Common myeloid progenitor, CD34-positive (primary cell): ENCODE results near the gene LST1.
A peak's percentile ranks its signal among the peaks of the same experiment; 100 is the strongest.

Experiments
- CTCF ChIA-PET: fragments of 350-600 bp; sonication (Branson Sonifier 250); formaldehyde crosslinking; loops from one replicate; lab custom pipeline; 2021; ENCODE audit warnings: antibody characterized with exemption; lab: Charles Lee
- POLR2A ChIA-PET: fragments of 350-600 bp; sonication (Branson Sonifier 250); formaldehyde crosslinking; loops from one replicate; lab custom pipeline; 2021; ENCODE audit warnings: antibody characterized with exemption; lab: Charles Lee
- DNase-seq, 3 donors: peaks; one replicate each; pipeline versions ENCODE4 v3.0.0 to v3.0.0-alpha.2; 2013
- H3K27ac ChIP-seq, 2 experiments: 1 replicate in 1 of 2; 2 replicates in 1 of 2; pipeline ENCODE4 v1.7.0; 2013; ENCODE audit warnings: inconsistent platforms in 2 of 2, low read length in 2 of 2, mild to moderate bottlenecking in 2 of 2, low read depth in 1 of 2, moderate library complexity in 1 of 2; ENCODE audit not compliant: severe bottlenecking in 2 of 2, insufficient read depth in 1 of 2, poor library complexity in 1 of 2
- H3K27me3 ChIP-seq, 5 experiments: replicated peaks in 2 of 5; 1 replicate in 3 of 5; 2 replicates in 2 of 5; pipeline versions ENCODE4 v1.6.1 to v1.7.0; 2013; ENCODE audit warnings: low read length in 4 of 5, mild to moderate bottlenecking in 2 of 5, moderate library complexity in 2 of 5, inconsistent platforms in 1 of 5; ENCODE audit not compliant: insufficient read depth in 5 of 5, control insufficient read depth in 4 of 5
- H3K36me3 ChIP-seq, 4 experiments: 1 replicate in 2 of 4; 2 replicates in 2 of 4; pipeline versions ENCODE4 v1.6.1 to v1.7.0; 2013; ENCODE audit warnings: low read length in 3 of 4, control low read depth in 1 of 4, mild to moderate bottlenecking in 1 of 4; ENCODE audit not compliant: control insufficient read depth in 4 of 4, insufficient read depth in 4 of 4
- H3K4me1 ChIP-seq, 4 experiments: 1 replicate in 3 of 4; 2 replicates in 1 of 4; pipeline versions ENCODE4 v1.6.1 to v1.7.1; 2013; ENCODE audit warnings: low read length in 3 of 4, mild to moderate bottlenecking in 3 of 4, control low read depth in 1 of 4, inconsistent platforms in 1 of 4, moderate library complexity in 1 of 4; ENCODE audit not compliant: control insufficient read depth in 4 of 4, insufficient read depth in 4 of 4; ENCODE audit errors: control extremely low read depth in 1 of 4
- H3K4me3 ChIP-seq, 7 experiments: 1 replicate in 4 of 7; 2 replicates in 3 of 7; pipeline versions ENCODE4 v1.5.1 to v1.7.0; 2013; ENCODE audit warnings: mild to moderate bottlenecking in 7 of 7, low read length in 6 of 7, moderate library complexity in 6 of 7, inconsistent platforms in 2 of 7, low read depth in 2 of 7, control low read depth in 1 of 7; ENCODE audit not compliant: insufficient read depth in 4 of 7, control insufficient read depth in 1 of 7; ENCODE audit errors: extremely low read depth in 1 of 7
- H3K9me3 ChIP-seq, 5 experiments: 1 replicate in 4 of 5; 2 replicates in 1 of 5; pipeline versions ENCODE4 v1.6.1 to v1.7.1; 2013; ENCODE audit warnings: low read length in 4 of 5, mild to moderate bottlenecking in 2 of 5, inconsistent platforms in 1 of 5, low read depth in 1 of 5, moderate library complexity in 1 of 5; ENCODE audit not compliant: control insufficient read depth in 4 of 5, insufficient read depth in 2 of 5; ENCODE audit errors: control extremely low read depth in 1 of 5
- WGBS: methylation state at CpG from one replicate; pipeline ENCODE4 v1.1.5; 2013; ENCODE audit not compliant: insufficient coverage; 5-methylcytosine and 5-hydroxymethylcytosine counted together

LST1 gene

DNA sequence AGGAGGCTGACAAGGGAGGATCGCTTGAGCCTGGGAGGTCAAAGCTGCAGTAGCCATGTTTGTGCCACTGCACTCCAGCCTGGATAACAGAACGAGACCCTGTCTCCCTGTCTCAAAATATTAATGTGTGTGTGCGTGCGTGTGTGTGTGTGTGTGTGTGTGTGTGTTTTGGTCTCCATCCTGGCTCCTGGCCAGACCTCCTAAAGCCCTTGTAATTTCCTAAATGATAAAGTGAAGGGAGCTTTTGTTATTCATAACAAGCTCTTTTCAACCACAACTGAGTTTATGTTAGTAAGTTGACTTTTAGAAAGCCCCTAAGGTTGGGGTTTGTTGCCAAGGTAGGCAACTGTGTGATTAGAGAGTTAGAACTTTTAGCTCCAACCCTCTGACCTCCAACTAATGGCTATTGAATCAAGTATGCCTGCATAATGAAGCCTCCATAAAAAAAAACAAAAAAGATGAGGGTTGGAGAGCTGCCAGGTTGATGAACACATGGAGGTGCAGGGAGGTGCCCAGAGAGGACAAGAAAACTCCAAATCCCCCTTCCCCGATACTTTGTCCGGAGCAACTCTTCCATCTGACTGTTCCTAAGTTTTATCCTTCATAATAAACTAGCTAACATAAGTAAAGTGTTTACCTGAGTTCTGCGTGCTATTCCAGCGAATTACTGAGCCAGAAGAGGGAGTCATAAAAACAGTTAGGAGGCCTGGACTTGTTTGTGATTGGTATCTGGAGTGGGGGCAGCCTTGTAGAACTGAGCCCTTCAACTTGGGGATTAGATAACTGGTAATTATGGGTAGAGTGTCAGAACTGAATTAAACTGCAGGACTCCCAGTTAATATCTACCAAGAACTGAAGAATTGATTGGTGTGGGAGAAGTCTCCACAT lies 23.7 kb downstream of the LST1 start:
- Histone ChIP-seq H3K36me3 (no peaks in the 10 kb centered on the region), H3K27ac (peak overlapping the region in 1 of 2 experiments; percentile 49), H3K9me3 (no peaks in the 10 kb centered on the region), H3K4me1 (peaks cover 8 to 31% (median 24%) of the 10 kb centered on the region in 4 experiments), H3K27me3 (no peaks in the 10 kb centered on the region), H3K4me3 (no peak overlapping the region)
- POLR2A ChIA-PET: interaction anchor here (0.8 to 1.3 kb wide), 3 partner anchors 10 to 29 kb away, joined by 3 to 4 read pairs (median 4); partner anchors contain the start of gene LST1
- DNase-seq: peak in 2 of 3 donors; percentile 72 to 73
- 90% methylated on average over 5 of the region's 8 CpGs for WGBS
- CTCF ChIA-PET: interaction anchor here (0.8 to 13.1 kb wide), 10 partner anchors 13 to 65 kb away, joined by 3 to 142 read pairs (median 4); partner anchors contain the start of genes ATP6V1G2, LST1, LTB and NCR3

- WGBS: 94% methylated on average over 4 of the region's 4 CpGs
- POLR2A ChIA-PET: no interaction called here
- H3K27me3 ChIP-seq: no peaks in the 10 kb centered on the region
- H3K4me3 ChIP-seq: no peak overlapping the region
- DNase-seq: no peak
- H3K9me3 ChIP-seq: no peaks in the 10 kb centered on the region
- CTCF ChIA-PET: interaction anchor here (1.0 to 13.1 kb wide), 4 partner anchors 14 to 62 kb away, joined by 3 to 142 read pairs (median 6); partner anchors contain the start of gene NCR3
- peaks cover 11 to 40% (median 35%) of the 10 kb centered on the region in 4 experiments for H3K4me1 ChIP-seq
- H3K36me3 ChIP-seq: no peaks in the 10 kb centered on the region
- no peak overlapping the region for H3K27ac ChIP-seq
Measured at GRCh38 chr6:31610968-31611367, 24.9 kb downstream of the LST1 start.

DNA sequence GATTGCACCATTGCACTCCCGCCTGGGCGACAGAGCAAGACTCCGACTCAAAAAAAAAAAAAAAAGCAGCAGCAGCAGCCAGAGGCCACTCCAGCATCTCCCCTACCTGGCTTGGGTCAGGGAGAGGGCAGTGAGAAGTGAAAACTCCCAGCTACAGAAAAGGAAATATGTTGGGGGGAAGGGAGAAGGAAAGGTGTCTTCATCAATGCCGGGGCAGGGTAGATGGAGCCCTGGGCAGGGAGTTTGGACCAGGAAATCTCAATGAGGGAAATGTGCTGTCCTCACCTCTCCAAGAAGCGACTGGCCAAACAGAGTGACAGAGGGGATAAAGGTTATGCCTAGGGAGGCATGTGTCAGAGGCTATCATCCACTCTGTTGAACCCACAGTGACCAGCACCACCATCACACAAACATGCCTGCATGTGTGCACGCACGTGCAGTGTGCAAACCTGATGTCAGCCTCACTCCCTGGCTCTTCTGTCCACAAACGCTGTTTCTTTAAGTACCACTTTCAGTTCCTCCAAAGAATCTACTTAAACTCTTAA lies 28.1 kb downstream of the LST1 start:
- DNase-seq: no peak
- peak overlapping the region in 3 of 7 experiments; percentile 37 to 90 (median 85) for H3K4me3 ChIP-seq
- ChIA-PET POLR2A (interaction anchor here (2.0 kb wide), 1 partner anchor 55 kb away, joined by 4 read pairs; no protein-coding TSS in a partner anchor), CTCF (interaction anchor here (1.2 to 13.1 kb wide), 8 partner anchors 10 to 116 kb away, joined by 3 to 142 read pairs (median 5); partner anchors contain the start of genes LTB, MICB and NCR3)
- no peaks in the 10 kb centered on the region for H3K27me3 ChIP-seq
- WGBS: 63% methylated on average over 3 of the region's 8 CpGs
- peak overlapping the region; percentile 29 to 91 for H3K27ac ChIP-seq
- peaks cover 0 to 8% (median 0%) of the 10 kb centered on the region in 4 experiments for H3K36me3 ChIP-seq
- no peaks in the 10 kb centered on the region for H3K9me3 ChIP-seq
- peaks cover 20 to 60% (median 55%) of the 10 kb centered on the region in 4 experiments for H3K4me1 ChIP-seq

GRCh38 chr6:31614684-31615578 lies 28.9 kb downstream of the LST1 start, which contains the start of gene AIF1:
TSS of gene AIF1 (plus strand) at chr6:31615234. CDS start at chr6:31615330, 96 bp downstream.
- 9% methylated on average over 5 of the region's 6 CpGs for WGBS
- H3K36me3 ChIP-seq: peaks cover 0 to 8% (median 0%) of the 10 kb centered on the region in 4 experiments
- peak in 2 of 3 donors; percentile 47 to 54 for DNase-seq
- H3K27ac ChIP-seq: peak within 1 kb of the TSS; percentile 87 to 91
- no peaks in the 10 kb centered on the region for H3K27me3 ChIP-seq
- H3K9me3 ChIP-seq: no peaks in the 10 kb centered on the region
- POLR2A ChIA-PET: interaction anchor here (1.0 to 2.0 kb wide), 3 partner anchors 37 to 198 kb away, joined by 3 to 9 read pairs (median 4); partner anchors contain the start of gene BAG6
- H3K4me1 ChIP-seq: peaks cover 22 to 61% (median 53%) of the 10 kb centered on the region in 4 experiments
- H3K4me3 ChIP-seq: peak within 1 kb of the TSS; percentile 46 to 90 (median 83)
- CTCF ChIA-PET: interaction anchor here (0.5 to 13.1 kb wide), 10 partner anchors 8 to 244 kb away, joined by 3 to 142 read pairs (median 4); partner anchors contain the start of genes LST1 and NCR3

DNA sequence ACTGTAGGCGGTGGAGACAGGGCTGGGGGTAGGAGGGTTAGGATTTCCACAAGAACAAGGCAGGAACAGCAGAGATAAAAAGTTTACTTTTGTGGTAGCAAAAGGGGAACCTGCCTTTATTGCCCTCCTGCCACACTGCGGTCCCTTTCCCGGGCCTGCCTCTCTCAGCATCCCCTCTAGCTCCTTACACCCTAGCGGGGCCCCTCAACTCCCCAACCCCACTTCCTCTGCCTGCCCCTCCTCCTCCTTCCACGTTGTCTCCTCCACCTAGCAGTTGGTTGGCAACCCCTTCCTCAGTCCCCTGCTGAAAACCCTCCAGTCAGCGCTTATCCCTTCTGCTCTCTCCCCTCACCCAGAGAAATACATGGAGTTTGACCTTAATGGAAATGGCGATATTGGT lies 29.7 kb downstream of the LST1 start:
- ChIA-PET POLR2A (interaction anchor here (1.0 to 2.0 kb wide), 3 partner anchors 36 to 197 kb away, joined by 3 to 9 read pairs (median 4); partner anchors contain the start of gene BAG6), CTCF (interaction anchor here (0.5 to 13.1 kb wide), 7 partner anchors 8 to 243 kb away, joined by 3 to 142 read pairs (median 5); partner anchors contain the start of genes LST1 and NCR3)
- H3K27ac ChIP-seq: peak overlapping the region; percentile 87 to 91
- peaks cover 0 to 8% (median 0%) of the 10 kb centered on the region in 4 experiments for H3K36me3 ChIP-seq
- 0% methylated on average over 2 of the region's 7 CpGs for WGBS
- peak overlapping the region; percentile 46 to 90 (median 83) for H3K4me3 ChIP-seq
- peaks cover 22 to 61% (median 53%) of the 10 kb centered on the region in 4 experiments for H3K4me1 ChIP-seq
- peak; percentile 81 to 95 (median 94) for DNase-seq
- no peaks in the 10 kb centered on the region for H3K27me3 ChIP-seq
- no peaks in the 10 kb centered on the region for H3K9me3 ChIP-seq

GRCh38 chr6:31617010-31617409 lies 30.9 kb downstream of the LST1 start:
- ChIA-PET POLR2A (interaction anchor here (0.5 kb wide), 1 partner anchor 93 kb away, joined by 3 read pairs; no protein-coding TSS in a partner anchor), CTCF (interaction anchor here (13.1 kb wide), 1 partner anchor 20 kb away, joined by 142 read pairs; the partner anchor contains the start of gene NCR3)
- H3K27me3 ChIP-seq: no peaks in the 10 kb centered on the region
- peak overlapping the region in 6 of 7 experiments; percentile 61 to 90 (median 84) for H3K4me3 ChIP-seq
- H3K36me3 ChIP-seq: peaks cover 0 to 13% (median under 1%) of the 10 kb centered on the region in 4 experiments
- 71% methylated on average over 2 of the region's 2 CpGs for WGBS
- no peak for DNase-seq
- peak overlapping the region; percentile 87 to 91 for H3K27ac ChIP-seq
- peaks cover 31 to 68% (median 60%) of the 10 kb centered on the region in 4 experiments for H3K4me1 ChIP-seq
- no peaks in the 10 kb centered on the region for H3K9me3 ChIP-seq
